IMR-90 (cell line): ENCODE data around the gene MTMR11. TPM values are rescaled to one million over a fixed set of nuclear protein-coding genes. Genes with fewer than 3 reads are reported as not detected.
A peak's percentile ranks its signal among the peaks of the same experiment; 100 is the strongest.

Source experiments
- ATAC-seq: fragments of 200-7000 bp; cut with Tn5 transposase; 2 replicates; pipeline ENCODE4 v1.9.1; 2020; ENCODE audit warnings: low read depth, mild to moderate bottlenecking, moderate library complexity
- BruUV-seq: library from RNA; stranded (reverse); fragments of 400-500 nt; replicated peaks from 2 replicates; lab custom pipeline; 2021; lab: Mats Ljungman, UMichigan
- CTCF ChIA-PET: fragments of 300-600 bp; formaldehyde crosslinking; extraction: SDS; loops from one replicate; lab custom pipeline; 2021; ENCODE audit warnings: antibody characterized with exemption; lab: Yijun Ruan, JAX
- POLR2A ChIA-PET: fragments of 300-600 bp; sonication (Branson Sonifier 250); formaldehyde crosslinking; loops from one replicate; lab custom pipeline; 2022; ENCODE audit warnings: antibody characterized with exemption; ENCODE audit not compliant: unreplicated experiment; lab: Charles Lee
- DNase-seq: peaks from one replicate; pipeline ENCODE4 v3.0.0; 2013
- H2AFZ ChIP-seq: replicated peaks from 2 replicates; pipeline ENCODE3; 2013; ENCODE audit warnings: low read length, mild to moderate bottlenecking; ENCODE audit not compliant: poor library complexity
- H2AK5ac ChIP-seq: 2 replicates; pipeline ENCODE4 v1.6.1; 2013; ENCODE audit warnings: low read depth, low read length, inconsistent platforms
- H2AK9ac ChIP-seq: replicated peaks from 2 replicates; pipeline ENCODE3; 2013; ENCODE audit warnings: mild to moderate bottlenecking, low read depth, low read length, moderate library complexity; ENCODE audit not compliant: poor library complexity
- H2BK120ac ChIP-seq: 2 replicates; pipeline ENCODE4 v1.6.1; 2013; ENCODE audit warnings: low read depth, low read length, inconsistent platforms
- H2BK15ac ChIP-seq: 3 replicates; pipeline ENCODE4 v1.6.1; 2013; ENCODE audit warnings: low read depth, low read length, inconsistent platforms
- H2BK20ac ChIP-seq: 2 replicates; pipeline ENCODE4 v1.6.1; 2013; ENCODE audit warnings: low read depth, mild to moderate bottlenecking, inconsistent platforms, low read length, moderate library complexity
- H2BK5ac ChIP-seq: 2 replicates; pipeline ENCODE4 v1.6.1; 2013; ENCODE audit warnings: mild to moderate bottlenecking, low read depth, low read length, inconsistent platforms; ENCODE audit not compliant: poor library complexity, severe bottlenecking
- H3K14ac ChIP-seq: replicated peaks from 2 replicates; pipeline ENCODE4 v1.6.1; 2013; ENCODE audit warnings: low read depth, low read length, inconsistent platforms
- H3K18ac ChIP-seq: 2 replicates; pipeline ENCODE4 v1.6.1; 2013; ENCODE audit warnings: low read depth, low read length, control low read depth
- H3K23ac ChIP-seq: 2 replicates; pipeline ENCODE4 v1.6.1; 2013; ENCODE audit warnings: low read depth, low read length, inconsistent platforms
- H3K27ac ChIP-seq: 2 replicates; pipeline ENCODE4 v1.5.1; 2013; ENCODE audit warnings: mild to moderate bottlenecking, control low read depth, low read length; ENCODE audit not compliant: insufficient read depth
- H3K27me3 ChIP-seq: 2 replicates; pipeline ENCODE4 v1.6.1; 2013; ENCODE audit warnings: low read length; ENCODE audit not compliant: control insufficient read depth, insufficient read depth
- H3K36me3 ChIP-seq: 2 replicates; pipeline ENCODE4 v1.6.1; 2013; ENCODE audit warnings: low read length, mixed read lengths; ENCODE audit not compliant: control insufficient read depth, insufficient read depth
- H3K4ac ChIP-seq: 2 replicates; pipeline ENCODE4 v1.6.1; 2013; ENCODE audit warnings: low read depth, low read length, inconsistent platforms
- H3K4me1 ChIP-seq: 2 replicates; pipeline ENCODE4 v1.6.1; 2013; ENCODE audit warnings: low read length, mixed read lengths; ENCODE audit not compliant: control insufficient read depth, insufficient read depth
- H3K4me2 ChIP-seq: 2 replicates; pipeline ENCODE4 v1.6.1; 2013; ENCODE audit warnings: low read depth, mild to moderate bottlenecking, control low read depth, low read length, moderate library complexity
- H3K4me3 ChIP-seq: 2 replicates; pipeline ENCODE4 v1.5.1; 2013; ENCODE audit warnings: low read depth, mild to moderate bottlenecking, control low read depth, low read length, moderate library complexity; ENCODE audit not compliant: insufficient read depth
- H3K56ac ChIP-seq: 2 replicates; pipeline ENCODE4 v1.6.1; 2013; ENCODE audit warnings: low read length, inconsistent platforms; ENCODE audit not compliant: insufficient read depth; ENCODE audit errors: extremely low read depth
- H3K79me1 ChIP-seq, 2 experiments: 2 replicates each; pipeline ENCODE4 v1.6.1; 2013; ENCODE audit warnings: low read length in 2 of 2, inconsistent platforms in 1 of 2, low read depth in 1 of 2
- H3K9ac ChIP-seq: 2 replicates; pipeline ENCODE4 v1.6.1; 2013; ENCODE audit warnings: low read depth, low read length, control low read depth
- H3K9me1 ChIP-seq: 2 replicates; pipeline ENCODE4 v1.6.1; 2013; ENCODE audit warnings: low read length, inconsistent platforms; ENCODE audit not compliant: insufficient read depth
- H3K9me3 ChIP-seq: 2 replicates; pipeline ENCODE4 v1.6.1; 2013; ENCODE audit warnings: low read length; ENCODE audit not compliant: control insufficient read depth, insufficient read depth
- H4K20me1 ChIP-seq: 2 replicates; pipeline ENCODE4 v1.6.1; 2013; ENCODE audit warnings: low read length, inconsistent platforms; ENCODE audit not compliant: insufficient read depth
- H4K5ac ChIP-seq: 2 replicates; pipeline ENCODE4 v1.6.1; 2013; ENCODE audit warnings: mild to moderate bottlenecking, low read depth, low read length, control low read depth
- H4K8ac ChIP-seq, 2 experiments: 2 replicates each; pipeline ENCODE4 v1.6.1; 2013; ENCODE audit warnings: low read depth in 2 of 2, low read length in 2 of 2, control low read depth in 1 of 2, inconsistent platforms in 1 of 2
- H4K91ac ChIP-seq: 2 replicates; pipeline ENCODE4 v1.6.1; 2013; ENCODE audit warnings: low read depth, low read length, inconsistent platforms; ENCODE audit not compliant: insufficient read depth
- BHLHE40 ChIP-seq: fragments of 150-350 bp; IDR thresholded peaks from 2 replicates; pipeline ENCODE4 v1.6.1; 2016; ENCODE audit warnings: mild to moderate bottlenecking, low read depth, low read length
- CEBPB ChIP-seq: IDR thresholded peaks from 2 replicates; pipeline ENCODE4 v1.6.1; 2012; ENCODE audit warnings: low read depth, low read length, improper control_type of control experiment
- CHD1 ChIP-seq: IDR thresholded peaks from 2 replicates; pipeline ENCODE4 v1.6.1; 2012; ENCODE audit warnings: low read depth, low read length, improper control_type of control experiment
- FOS ChIP-seq: fragments of 150-350 bp; IDR thresholded peaks from 2 replicates; pipeline ENCODE4 v1.6.1; 2016; ENCODE audit warnings: low read depth, low read length
- MAFK ChIP-seq: IDR thresholded peaks from 2 replicates; pipeline ENCODE4 v1.6.1; 2012; ENCODE audit warnings: low read depth, low read length, improper control_type of control experiment
- MAZ ChIP-seq: IDR thresholded peaks from 2 replicates; pipeline ENCODE4 v1.6.1; 2012; ENCODE audit warnings: low read depth, mild to moderate bottlenecking, low read length, improper control_type of control experiment, moderate library complexity, borderline replicate concordance
- MXI1 ChIP-seq: IDR thresholded peaks from 2 replicates; pipeline ENCODE4 v1.6.1; 2012; ENCODE audit warnings: low read depth, mild to moderate bottlenecking, low read length, moderate library complexity, borderline replicate concordance
- NFE2L2 ChIP-seq: fragments of 150-350 bp; IDR thresholded peaks from 2 replicates; pipeline ENCODE4 v1.6.1; 2016; ENCODE audit warnings: low read depth, mild to moderate bottlenecking, low read length
- POLR2A ChIP-seq: IDR thresholded peaks from 2 replicates; pipeline ENCODE4 v1.6.1; 2012; ENCODE audit warnings: mild to moderate bottlenecking, low read depth, low read length
- RCOR1 ChIP-seq: IDR thresholded peaks from 2 replicates; pipeline ENCODE4 v1.6.1; 2012; ENCODE audit warnings: mild to moderate bottlenecking, low read length, improper control_type of control experiment; ENCODE audit not compliant: insufficient replicate concordance
- RFX5 ChIP-seq: IDR thresholded peaks from 2 replicates; pipeline ENCODE4 v1.8.0; 2012; ENCODE audit warnings: low read depth, mild to moderate bottlenecking, low read length, moderate library complexity
- SMC3 ChIP-seq: fragments of 150-350 bp; IDR thresholded peaks from 2 replicates; pipeline ENCODE4 v1.6.1; 2016; ENCODE audit warnings: low read depth, mild to moderate bottlenecking, antibody characterized with exemption, low read length, moderate library complexity
- WGBS, 2 experiments: methylation state at CpG; one replicate each; pipeline versions ENCODE4 v1.1.5 to v1.1.7; 2013; ENCODE audit warnings: missing lambda C conversion rate in 2 of 2; ENCODE audit not compliant: insufficient read length in 1 of 2; ENCODE audit errors: extremely low coverage in 2 of 2; 5-methylcytosine and 5-hydroxymethylcytosine counted together
- dilution Hi-C: fragments of 300-500 bp; cut with HindIII; formaldehyde crosslinking; loops from one replicate; pipeline ENCODE4 v1.14.3; 2018; ENCODE audit warnings: low sequenced_read_pairs; ENCODE audit not compliant: unreplicated experiment
- in situ Hi-C: fragments of 300-500 bp; cut with MboI; formaldehyde crosslinking; loops from 3 replicates; pipeline ENCODE4 v1.14.3; 2019; ENCODE audit warnings: low sequenced_read_pairs, inconsistent platforms, mixed read lengths
- intact Hi-C: fragments of 100-400 bp; cut with micrococcal nuclease; formaldehyde crosslinking; loops from 2 replicates; pipeline ENCODE4 v1.10.0; 2022
- polyA plus RNA-seq, 3 experiments: library from polyadenylated mRNA; depleted of rRNA; stranded (reverse); fragments of >200 nt; gene quantifications; 2 replicates each; pipeline ENCODE4 v1.2.3, GENCODE V29; 2012; ENCODE audit warnings: low replicate concordance in 1 of 3
- total RNA-seq: library from RNA; depleted of rRNA; stranded (reverse); fragments of >200 nt; gene quantifications from 2 replicates; pipeline ENCODE4 v1.2.3, GENCODE V29; 2012
- TF ChIP-seq, protein P1 (sequence below): fragments of 150-350 bp; IDR thresholded peaks from 2 replicates; pipeline ENCODE4 v1.6.1; 2017; ENCODE audit warnings: mild to moderate bottlenecking, antibody characterized with exemption, low read length, low read depth
- TF ChIP-seq, protein P2 (sequence below): fragments of 150-350 bp; IDR thresholded peaks from 2 replicates; pipeline ENCODE4 v1.6.1; 2016; ENCODE audit warnings: low read depth, mild to moderate bottlenecking, low read length, moderate library complexity, borderline replicate concordance
- TF ChIP-seq, protein P3 (sequence below): conservative IDR thresholded peaks from 2 replicates; pipeline ENCODE4 v1.5.1; 2012; ENCODE audit warnings: mild to moderate bottlenecking, low read depth, low read length, improper control_type of control experiment

MTMR11 gene
- total and polyA plus RNA-seq, 2 of the 4 experiments (the other 2 are of a cell fraction) = 2.0 to 14.6 TPM

DNA sequence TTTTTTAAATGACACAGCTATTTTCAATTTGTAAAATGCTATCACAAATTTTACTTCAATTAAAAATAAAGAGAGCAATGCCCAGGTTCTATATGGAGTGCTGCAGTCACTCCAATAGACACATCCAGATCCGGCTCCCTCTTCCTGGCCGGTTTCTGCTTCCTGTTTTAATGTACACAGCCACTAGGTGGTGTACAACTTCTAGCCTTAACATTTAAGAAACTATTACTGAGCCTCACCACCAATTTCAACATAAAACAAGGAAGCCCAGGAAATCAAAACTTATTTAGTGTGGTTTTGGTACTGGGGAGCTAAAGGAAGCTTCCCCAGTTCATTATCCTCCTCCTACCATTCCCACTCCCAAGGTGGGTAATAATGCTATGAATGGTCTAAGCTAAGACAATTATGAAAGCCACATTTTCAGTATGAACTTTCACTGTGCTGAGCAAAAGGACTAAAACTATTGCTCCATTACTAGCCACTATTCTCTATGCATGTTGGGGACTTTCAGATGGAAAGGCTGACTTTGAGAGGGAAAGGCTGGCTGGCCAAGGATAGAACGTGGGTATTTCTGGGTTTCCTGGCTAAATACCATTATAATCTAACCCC lies 25.5 kb upstream of the MTMR11 start:
- POLR2A ChIA-PET = no interaction called here
- Histone ChIP-seq H3K23ac (no peak overlapping the region), H3K14ac (no peak overlapping the region), H3K4me1 (peaks cover 4% of the 10 kb centered on the region), H2BK120ac (no peak overlapping the region), H3K56ac (no peak overlapping the region), H4K5ac (no peak overlapping the region), H3K4ac (no peak overlapping the region), H3K79me1 (peaks cover 11 to 32% of the 10 kb centered on the region in 2 experiments), H2AFZ (no peak overlapping the region), H3K4me3 (no peak overlapping the region), H4K8ac (0 out of 4 replicates have a peak overlapping the region, but pooled peaks of 1 of the 2 experiments have one; percentile 46), H2AK9ac (no peak overlapping the region), H3K9me1 (peaks cover 7% of the 10 kb centered on the region), H2BK15ac (no peak overlapping the region), H2AK5ac (no peak overlapping the region), H3K27me3 (no peaks in the 10 kb centered on the region), H2BK20ac (no peak overlapping the region), H4K20me1 (no peaks in the 10 kb centered on the region; the same call in 1 of the 2 replicates), H4K91ac (no peak overlapping the region), H2BK5ac (no peak overlapping the region), H3K18ac (no peak overlapping the region), H3K36me3 (peaks cover 41% of the 10 kb centered on the region), H3K4me2 (no peak overlapping the region), H3K9me3 (peaks cover 3% of the 10 kb centered on the region; the same call in 1 of the 2 replicates), H3K9ac (no peak overlapping the region), H3K27ac (no peak overlapping the region)
- WGBS, 2 experiments = no CpG with 5 or more reads among the region's 3 CpGs
- peak; percentile 82 for DNase-seq
- in situ Hi-C loops (loop anchor here (5.0 kb wide), 2 partner anchors 90 to 205 kb away; no protein-coding TSS in a partner anchor), intact Hi-C loops (loop anchor here (1.0 to 5.0 kb wide), 5 partner anchors 49 to 225 kb away; partner anchors contain the start of genes OTUD7B and VPS45), dilution Hi-C loops (no loop called here)
- CTCF ChIA-PET = interaction anchor here (0.6 to 1.3 kb wide), 11 partner anchors 9 to 225 kb away, joined by 3 to 6 read pairs (median 3); partner anchors contain the start of gene OTUD7B
- BruUV-seq = no TSS peak
- ATAC-seq = peak; percentile 89
- TF ChIP-seq RCOR1 = no peak
- no peak for TF ChIP-seq RFX5
- no peak for TF ChIP-seq MXI1
- TF ChIP-seq CHD1 = no peak
- TF ChIP-seq BHLHE40 = no peak
- TF ChIP-seq, protein P1, sequence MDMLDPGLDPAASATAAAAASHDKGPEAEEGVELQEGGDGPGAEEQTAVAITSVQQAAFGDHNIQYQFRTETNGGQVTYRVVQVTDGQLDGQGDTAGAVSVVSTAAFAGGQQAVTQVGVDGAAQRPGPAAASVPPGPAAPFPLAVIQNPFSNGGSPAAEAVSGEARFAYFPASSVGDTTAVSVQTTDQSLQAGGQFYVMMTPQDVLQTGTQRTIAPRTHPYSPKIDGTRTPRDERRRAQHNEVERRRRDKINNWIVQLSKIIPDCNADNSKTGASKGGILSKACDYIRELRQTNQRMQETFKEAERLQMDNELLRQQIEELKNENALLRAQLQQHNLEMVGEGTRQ = no peak
- no peak for TF ChIP-seq MAFK
- no peak for TF ChIP-seq NFE2L2
- TF ChIP-seq SMC3 = peak; percentile 86
- peak; percentile 22; the same call in 1 of the 2 replicates for TF ChIP-seq CEBPB
- TF ChIP-seq, protein P2, sequence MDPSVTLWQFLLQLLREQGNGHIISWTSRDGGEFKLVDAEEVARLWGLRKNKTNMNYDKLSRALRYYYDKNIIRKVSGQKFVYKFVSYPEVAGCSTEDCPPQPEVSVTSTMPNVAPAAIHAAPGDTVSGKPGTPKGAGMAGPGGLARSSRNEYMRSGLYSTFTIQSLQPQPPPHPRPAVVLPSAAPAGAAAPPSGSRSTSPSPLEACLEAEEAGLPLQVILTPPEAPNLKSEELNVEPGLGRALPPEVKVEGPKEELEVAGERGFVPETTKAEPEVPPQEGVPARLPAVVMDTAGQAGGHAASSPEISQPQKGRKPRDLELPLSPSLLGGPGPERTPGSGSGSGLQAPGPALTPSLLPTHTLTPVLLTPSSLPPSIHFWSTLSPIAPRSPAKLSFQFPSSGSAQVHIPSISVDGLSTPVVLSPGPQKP = no peak
- TF ChIP-seq POLR2A = 0 out of 2 replicates have a peak, but pooled peaks have one; percentile 25
- no peak for TF ChIP-seq FOS
- TF ChIP-seq MAZ = no peak
- TF ChIP-seq, protein P3, sequence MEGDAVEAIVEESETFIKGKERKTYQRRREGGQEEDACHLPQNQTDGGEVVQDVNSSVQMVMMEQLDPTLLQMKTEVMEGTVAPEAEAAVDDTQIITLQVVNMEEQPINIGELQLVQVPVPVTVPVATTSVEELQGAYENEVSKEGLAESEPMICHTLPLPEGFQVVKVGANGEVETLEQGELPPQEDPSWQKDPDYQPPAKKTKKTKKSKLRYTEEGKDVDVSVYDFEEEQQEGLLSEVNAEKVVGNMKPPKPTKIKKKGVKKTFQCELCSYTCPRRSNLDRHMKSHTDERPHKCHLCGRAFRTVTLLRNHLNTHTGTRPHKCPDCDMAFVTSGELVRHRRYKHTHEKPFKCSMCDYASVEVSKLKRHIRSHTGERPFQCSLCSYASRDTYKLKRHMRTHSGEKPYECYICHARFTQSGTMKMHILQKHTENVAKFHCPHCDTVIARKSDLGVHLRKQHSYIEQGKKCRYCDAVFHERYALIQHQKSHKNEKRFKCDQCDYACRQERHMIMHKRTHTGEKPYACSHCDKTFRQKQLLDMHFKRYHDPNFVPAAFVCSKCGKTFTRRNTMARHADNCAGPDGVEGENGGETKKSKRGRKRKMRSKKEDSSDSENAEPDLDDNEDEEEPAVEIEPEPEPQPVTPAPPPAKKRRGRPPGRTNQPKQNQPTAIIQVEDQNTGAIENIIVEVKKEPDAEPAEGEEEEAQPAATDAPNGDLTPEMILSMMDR = peak; percentile 80
